A673 (cell line): Measurements from ENCODE around the gene RNH1. TPM values are rescaled to one million over a fixed set of nuclear protein-coding genes. Genes with fewer than 3 reads are reported as not detected.
A peak's percentile ranks its signal among the peaks of the same experiment; 100 is the strongest.

Source experiments
- BruUV-seq: library from RNA; stranded (reverse); fragments of 400-500 nt; replicated peaks from 2 replicates; lab custom pipeline; 2021; lab: Mats Ljungman, UMichigan
- CTCF ChIA-PET: fragments of 300-600 bp; sonication (Branson Sonifier 250); formaldehyde crosslinking; loops from one replicate; lab custom pipeline; 2022; ENCODE audit warnings: antibody characterized with exemption; lab: Charles Lee
- POLR2A ChIA-PET: fragments of 300-600 bp; sonication (Branson Sonifier 250); formaldehyde crosslinking; loops from one replicate; lab custom pipeline; 2022; ENCODE audit warnings: antibody characterized with exemption; ENCODE audit not compliant: low non-redundant PET; lab: Charles Lee
- DNase-seq: peaks from one replicate; pipeline ENCODE4 v3.0.0-alpha.2; 2015; ENCODE audit warnings: low spot score
- H3K27ac ChIP-seq: fragments of 200-600 bp; sonication (generic); 2 replicates; pipeline ENCODE4 v1.5.1; 2016; ENCODE audit warnings: mixed run types, low read depth, mild to moderate bottlenecking, mixed read lengths, antibody characterized with exemption, low read length; ENCODE audit not compliant: poor library complexity, severe bottlenecking
- H3K27me3 ChIP-seq: fragments of 200-600 bp; sonication (generic); replicated peaks from 2 replicates; pipeline ENCODE4 v1.6.1; 2017; ENCODE audit warnings: mixed run types, low read depth, mild to moderate bottlenecking, mixed read lengths, antibody characterized with exemption, low read length; ENCODE audit not compliant: insufficient read depth, poor library complexity
- H3K36me3 ChIP-seq: fragments of 200-600 bp; sonication (generic); 2 replicates; pipeline ENCODE4 v1.6.1; 2016; ENCODE audit warnings: mixed run types, mild to moderate bottlenecking, mixed read lengths, antibody characterized with exemption, low read length; ENCODE audit not compliant: insufficient read depth, poor library complexity, severe bottlenecking
- H3K4me1 ChIP-seq: fragments of 200-600 bp; sonication (generic); 2 replicates; pipeline ENCODE4 v1.6.1; 2017; ENCODE audit warnings: mixed run types, mild to moderate bottlenecking, mixed read lengths, antibody characterized with exemption, low read length; ENCODE audit not compliant: insufficient read depth, poor library complexity, severe bottlenecking
- H3K4me3 ChIP-seq: fragments of 200-600 bp; sonication (generic); 2 replicates; pipeline ENCODE4 v1.5.1; 2016; ENCODE audit warnings: low read depth, mixed run types, mild to moderate bottlenecking, mixed read lengths, low read length; ENCODE audit not compliant: poor library complexity, severe bottlenecking
- H3K9me3 ChIP-seq: fragments of 200-600 bp; sonication (generic); 2 replicates; pipeline ENCODE4 v1.6.1; 2016; ENCODE audit warnings: mixed run types, low read depth, mild to moderate bottlenecking, mixed read lengths, antibody characterized with exemption, low read length; ENCODE audit not compliant: poor library complexity, severe bottlenecking
- EZH2 ChIP-seq: fragments of 200-600 bp; sonication (generic); IDR thresholded peaks from 2 replicates; pipeline ENCODE4 v1.6.1; 2017; ENCODE audit warnings: borderline replicate concordance, low read depth, mild to moderate bottlenecking, mixed read lengths, antibody characterized with exemption, low read length; ENCODE audit not compliant: poor library complexity, severe bottlenecking
- intact Hi-C: fragments of 100-400 bp; cut with micrococcal nuclease; formaldehyde crosslinking; loops from one replicate; pipeline ENCODE4 v1.10.0; 2022; ENCODE audit not compliant: unreplicated experiment
- total RNA-seq: library from RNA; stranded (reverse); gene quantifications from 2 replicates; pipeline ENCODE4 v1.2.3, GENCODE V29; 2021
- TF ChIP-seq, protein P1 (sequence below): fragments of 300-800, 200-600 bp; sonication (generic); conservative IDR thresholded peaks from 2 replicates; pipeline ENCODE4 v1.5.1; 2017; ENCODE audit warnings: low read depth, mild to moderate bottlenecking, antibody characterized with exemption, low read length, moderate library complexity, mixed read lengths

Gene RNH1
- total RNA-seq, 1 experiment from 2014 or later: 95.4 TPM

DNA sequence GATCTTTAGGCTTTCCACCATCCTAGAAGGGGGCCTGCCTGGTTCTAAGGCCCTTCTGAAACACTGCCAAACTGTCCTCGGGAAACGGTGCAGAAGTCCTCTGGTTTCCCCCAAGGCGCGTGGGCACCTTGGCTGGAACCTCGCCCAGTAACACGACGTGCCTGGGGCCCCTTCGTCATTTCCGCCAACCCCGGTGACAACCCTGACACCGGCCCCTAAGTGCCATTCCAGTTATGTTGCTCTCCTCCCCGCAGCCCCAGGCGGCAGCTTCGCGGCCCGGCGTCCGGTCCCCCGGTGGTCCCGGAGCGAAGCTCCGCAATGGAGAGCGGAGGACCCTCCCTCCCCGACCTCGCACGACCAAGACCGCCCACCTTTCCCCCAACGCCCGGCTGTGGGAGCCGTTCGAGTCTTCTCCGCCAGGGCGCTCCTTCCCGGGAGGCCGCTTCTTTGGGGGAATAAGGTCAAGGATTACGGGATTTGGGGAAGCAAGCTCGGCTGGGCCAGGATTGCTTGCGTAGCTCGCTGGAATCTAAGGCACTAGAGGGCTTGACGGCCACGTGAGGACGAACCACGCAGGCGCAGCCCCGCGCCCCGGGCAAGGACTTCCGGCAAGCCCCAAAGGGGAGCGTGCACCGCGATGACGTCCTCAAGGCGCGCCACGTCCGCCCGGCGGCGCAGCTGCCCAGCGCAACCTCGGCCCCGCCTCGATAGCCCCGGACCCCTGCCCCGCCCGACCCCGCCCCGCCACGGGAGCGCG, 626 bp downstream of the RNH1 start:
- Histone ChIP-seq H3K36me3 (peaks cover 5% of the 10 kb centered on the region), H3K9me3 (no peaks in the 10 kb centered on the region), H3K4me1 (peaks cover 14% of the 10 kb centered on the region), H3K27ac (peak overlapping the region; percentile 100), H3K4me3 (peak overlapping the region; percentile 91), H3K27me3 (no peaks in the 10 kb centered on the region)
- intact Hi-C loops: no loop called here
- TF ChIP-seq EZH2: no peak
- TF ChIP-seq, protein P1, sequence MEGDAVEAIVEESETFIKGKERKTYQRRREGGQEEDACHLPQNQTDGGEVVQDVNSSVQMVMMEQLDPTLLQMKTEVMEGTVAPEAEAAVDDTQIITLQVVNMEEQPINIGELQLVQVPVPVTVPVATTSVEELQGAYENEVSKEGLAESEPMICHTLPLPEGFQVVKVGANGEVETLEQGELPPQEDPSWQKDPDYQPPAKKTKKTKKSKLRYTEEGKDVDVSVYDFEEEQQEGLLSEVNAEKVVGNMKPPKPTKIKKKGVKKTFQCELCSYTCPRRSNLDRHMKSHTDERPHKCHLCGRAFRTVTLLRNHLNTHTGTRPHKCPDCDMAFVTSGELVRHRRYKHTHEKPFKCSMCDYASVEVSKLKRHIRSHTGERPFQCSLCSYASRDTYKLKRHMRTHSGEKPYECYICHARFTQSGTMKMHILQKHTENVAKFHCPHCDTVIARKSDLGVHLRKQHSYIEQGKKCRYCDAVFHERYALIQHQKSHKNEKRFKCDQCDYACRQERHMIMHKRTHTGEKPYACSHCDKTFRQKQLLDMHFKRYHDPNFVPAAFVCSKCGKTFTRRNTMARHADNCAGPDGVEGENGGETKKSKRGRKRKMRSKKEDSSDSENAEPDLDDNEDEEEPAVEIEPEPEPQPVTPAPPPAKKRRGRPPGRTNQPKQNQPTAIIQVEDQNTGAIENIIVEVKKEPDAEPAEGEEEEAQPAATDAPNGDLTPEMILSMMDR: no peak
- TSS peak; percentile 54 for BruUV-seq
- peak; percentile 97 for DNase-seq
- ChIA-PET POLR2A (interaction anchor here (1.0 kb wide), 1 partner anchor 99 kb away, joined by 4 read pairs; no protein-coding TSS in a partner anchor), CTCF (no interaction called here)

DNA sequence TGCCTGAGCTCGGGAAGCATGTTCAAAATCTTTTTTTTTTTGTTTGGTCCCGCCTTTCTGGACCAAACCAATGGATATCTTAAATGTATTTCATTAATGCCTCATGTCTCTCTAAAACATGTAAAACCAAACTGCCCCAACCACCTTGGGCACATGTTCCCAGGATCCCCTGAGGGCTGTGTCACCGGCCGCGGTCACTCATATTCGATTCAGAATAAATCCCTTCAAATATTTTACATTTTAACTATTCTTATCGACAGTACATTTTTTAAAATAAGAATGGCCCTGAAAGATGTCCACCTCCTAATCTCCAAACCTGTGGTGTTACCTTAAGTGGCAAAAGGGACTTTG, 2.1 kb downstream of the RNH1 start:
- no peak for DNase-seq
- ChIA-PET CTCF (no interaction called here), POLR2A (interaction anchor here (0.7 kb wide), 1 partner anchor 307 kb away, joined by 5 read pairs; no protein-coding TSS in a partner anchor)
- intact Hi-C loops: no loop called here
- H3K27me3 ChIP-seq: no peaks in the 10 kb centered on the region
- H3K27ac ChIP-seq: peak overlapping the region; percentile 100
- H3K9me3 ChIP-seq: no peaks in the 10 kb centered on the region
- H3K36me3 ChIP-seq: peaks cover 10% of the 10 kb centered on the region
- BruUV-seq: no TSS peak
- TF ChIP-seq EZH2: no peak
- TF ChIP-seq, protein P1: no peak
- peaks cover 14% of the 10 kb centered on the region for H3K4me1 ChIP-seq
- peak overlapping the region; percentile 91 for H3K4me3 ChIP-seq

DNA sequence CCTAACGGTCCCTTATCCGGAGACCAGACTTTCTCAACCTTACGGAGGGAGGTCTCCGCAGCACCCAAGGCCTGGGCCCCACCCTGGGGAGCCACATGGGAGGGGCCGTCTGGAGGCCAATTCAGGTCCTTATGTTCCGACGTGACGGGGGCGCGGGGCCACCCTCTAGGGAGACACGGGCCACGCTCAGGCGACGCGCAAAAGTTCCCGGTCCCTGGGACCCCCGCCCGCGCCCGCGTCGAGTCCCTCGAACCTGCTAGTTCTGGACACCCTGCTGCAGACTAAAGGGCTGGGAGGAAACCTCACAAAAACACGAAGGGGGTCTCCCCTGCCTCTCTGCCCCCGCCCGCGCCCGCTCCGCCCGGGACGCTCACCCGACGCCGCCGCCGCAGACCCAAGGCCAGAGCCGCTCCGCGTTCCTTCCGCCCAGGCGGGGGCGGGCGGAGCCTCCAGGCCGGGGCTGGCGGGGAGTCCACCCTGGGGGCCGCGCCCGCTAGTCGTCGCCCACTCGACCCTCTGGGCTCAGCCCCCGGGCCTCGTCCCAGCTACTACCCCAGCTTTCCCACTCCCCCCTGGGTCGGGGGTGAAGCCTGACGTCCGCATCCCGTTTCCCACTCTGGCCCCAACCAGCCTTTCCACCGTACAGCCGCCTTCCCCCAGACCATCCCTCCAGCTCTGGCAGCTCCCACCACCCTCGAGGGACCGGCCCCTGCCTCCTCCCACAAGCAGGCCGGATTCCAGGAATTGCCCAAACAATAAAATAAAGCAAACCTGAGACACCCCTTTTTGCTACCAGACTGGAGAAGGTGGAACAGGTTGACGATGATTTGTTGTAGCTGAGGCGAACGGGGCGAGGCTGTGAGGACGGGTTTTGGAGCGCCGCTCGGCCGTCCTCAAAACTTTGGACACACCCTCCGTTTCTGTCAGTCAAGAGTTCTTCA, 2.7 kb downstream of the RNH1 start:
- ChIA-PET CTCF (no interaction called here), POLR2A (no interaction called here)
- Histone ChIP-seq H3K4me3 (peak overlapping the region; percentile 91), H3K4me1 (peaks cover 14% of the 10 kb centered on the region), H3K27ac (peak overlapping the region; percentile 38), H3K27me3 (no peaks in the 10 kb centered on the region), H3K9me3 (no peaks in the 10 kb centered on the region), H3K36me3 (peaks cover 16% of the 10 kb centered on the region)
- TF ChIP-seq, protein P1: no peak
- no TSS peak for BruUV-seq
- intact Hi-C loops: no loop called here
- no peak for DNase-seq
